Stimulated activated CD8-positive, alpha-beta memory T cell treated with anti-CD3 and anti-CD28 coated beads, Interleukin-4, amount 100 ng/mL, for 4 hours (primary cell): ENCODE data around the gene SEC14L3.
"Not testable (repeated sequence)": the region's sequence is repeated elsewhere in the genome, so short reads cannot be mapped to it uniquely, and the experiment has no call there.

Source experiments
- DNase-seq, 2 donors: peaks; one replicate each; pipeline ENCODE4 v3.0.0-alpha.2; 2020; ENCODE audit warnings: low read depth in 2 of 2, low spot score in 1 of 2

Gene SEC14L3

GRCh38 chr22:30486118-30486517 is 14.3 kb upstream of the SEC14L3 start:
- DNase-seq = no peak

- peak; percentile 47 to 61 for DNase-seq
These were observed 13.7 kb upstream of the SEC14L3 start for GRCh38 chr22:30485362-30485988.

GRCh38 chr22:30483169-30483568 is 11.4 kb upstream of the SEC14L3 start:
- no peak for DNase-seq

DNA sequence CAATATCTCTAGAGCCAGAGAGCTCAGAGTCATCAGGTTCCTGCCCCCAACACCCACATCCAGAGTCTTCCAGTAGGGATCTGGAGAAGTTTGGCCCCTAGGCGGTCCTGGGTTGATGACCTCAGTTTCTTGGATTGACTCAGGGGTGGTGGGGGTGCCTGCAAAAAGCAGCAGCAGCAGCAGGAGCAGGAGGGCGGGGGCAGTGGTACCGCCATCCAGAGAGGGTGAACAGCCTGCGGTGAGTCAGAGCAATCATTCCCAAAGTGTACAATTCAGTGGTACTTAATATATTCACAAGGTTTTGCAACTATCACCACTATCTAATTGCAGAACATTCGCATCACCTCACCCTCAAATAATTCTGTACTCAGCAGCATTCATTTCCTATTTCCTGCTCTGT is 9.9 kb upstream of the SEC14L3 start:
- DNase-seq = no peak

GRCh38 chr22:30479981-30480380 is 8.2 kb upstream of the SEC14L3 start:
- DNase-seq = no peak

DNA sequence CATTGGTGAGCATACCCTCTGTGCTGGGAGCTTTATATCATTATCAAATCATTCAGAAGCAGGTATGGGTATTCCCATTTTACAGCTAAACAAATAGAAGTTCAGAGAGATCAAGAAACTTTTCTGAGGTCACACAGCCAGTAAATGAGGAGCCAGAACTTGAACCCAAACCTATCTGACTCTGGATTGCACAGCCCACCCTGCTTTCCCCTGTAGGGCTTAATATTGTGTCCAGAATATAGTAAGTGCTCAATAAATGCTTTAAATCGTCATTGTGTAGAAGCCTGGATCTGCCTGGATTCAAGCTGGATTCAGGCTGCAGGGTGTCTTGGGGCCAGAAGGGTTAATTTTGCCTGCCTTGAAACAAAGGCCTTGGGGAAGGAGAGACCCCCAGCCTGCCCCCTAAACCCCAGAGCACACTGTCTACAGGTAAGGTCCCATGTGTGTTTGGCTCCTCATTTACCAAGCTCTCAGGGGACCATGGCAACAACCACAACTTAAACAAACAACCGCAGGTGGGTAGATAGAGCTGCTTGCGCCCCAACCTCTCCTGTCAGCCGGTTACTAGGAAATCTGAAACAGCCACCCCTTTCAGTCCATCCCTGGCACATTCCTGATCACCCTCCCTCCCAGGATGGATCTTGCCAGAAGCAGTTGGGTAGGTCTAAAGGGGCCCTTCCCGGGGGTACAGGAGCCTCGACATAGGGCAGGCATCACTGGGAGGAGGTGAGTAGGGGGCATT is 3.0 kb upstream of the SEC14L3 start:
- DNase-seq = no peak

DNA sequence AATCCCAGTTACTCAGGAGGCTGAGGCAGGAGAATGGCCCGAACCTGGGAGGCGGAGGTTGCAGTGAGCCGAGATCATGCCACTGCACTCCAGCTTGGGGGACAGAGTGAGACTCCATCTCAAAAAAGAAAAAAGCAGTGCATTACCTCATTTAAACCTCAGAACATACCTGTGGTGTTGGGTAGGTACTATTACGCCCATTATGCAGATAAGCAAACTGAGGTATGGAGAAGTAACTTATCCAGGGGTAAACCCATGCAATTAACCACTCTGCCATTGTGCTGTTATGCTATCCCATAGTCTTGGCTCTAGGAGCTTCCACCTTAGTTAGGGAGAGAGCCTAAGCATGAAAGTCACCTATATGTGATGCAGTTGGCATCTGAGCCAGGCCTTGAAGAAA is 2.3 kb upstream of the SEC14L3 start:
- DNase-seq = no peak

DNA sequence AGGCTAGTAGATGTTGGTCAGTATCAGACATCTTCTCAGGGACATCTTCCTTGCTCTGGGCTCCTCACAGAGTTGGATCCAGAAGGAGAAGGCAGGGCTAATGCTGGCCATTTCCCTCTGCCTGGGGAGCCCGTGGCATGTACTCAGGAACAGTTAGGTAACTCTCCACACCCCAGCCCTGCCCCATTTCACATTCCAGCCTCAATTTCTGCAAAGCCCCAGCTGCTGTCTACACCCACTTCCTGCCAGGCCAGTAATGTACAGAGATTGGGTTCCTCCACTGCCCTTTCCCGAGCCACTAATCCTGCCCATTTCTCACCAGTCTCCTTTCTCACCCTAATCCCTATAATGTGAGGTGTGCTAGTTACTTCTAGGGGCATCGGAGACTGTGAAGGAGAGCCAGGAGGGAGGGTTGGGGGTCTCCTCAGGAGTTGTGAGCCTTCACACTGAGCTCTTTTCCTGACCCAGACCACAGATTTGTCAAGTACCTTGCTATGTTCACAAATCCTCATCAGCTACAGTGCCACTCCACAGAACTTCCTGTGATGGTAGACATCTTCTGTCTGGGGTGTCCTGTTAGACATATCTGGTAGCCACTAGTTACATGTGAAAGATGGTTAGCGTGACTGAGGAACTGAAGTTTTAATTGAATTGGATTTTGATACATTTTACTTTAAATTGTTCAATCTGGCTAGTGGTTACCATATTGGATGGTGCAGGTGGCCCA is 1.3 kb upstream of the SEC14L3 start:
- no peak for DNase-seq

DNA sequence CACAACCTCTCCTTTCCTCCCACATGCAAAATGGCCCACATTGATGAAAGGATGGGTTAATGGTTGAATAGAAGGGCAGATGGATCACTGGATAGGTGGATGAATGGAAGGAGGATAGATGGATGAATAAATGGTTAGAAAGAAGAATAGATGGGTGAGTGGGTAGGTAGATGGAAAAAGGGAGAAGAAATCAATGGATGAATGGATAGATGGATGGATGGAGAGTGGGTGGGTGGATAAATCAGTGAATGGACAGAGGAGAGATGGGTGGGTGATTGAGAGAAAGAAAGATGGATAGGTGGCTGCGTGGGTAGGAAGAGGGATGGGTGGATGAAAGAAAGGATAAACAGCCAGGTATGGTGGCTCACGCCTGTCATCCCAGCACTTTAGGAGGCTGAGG is 1.2 kb downstream of the SEC14L3 start:
- no peak for DNase-seq

- DNase-seq = no peak
These were observed 2.7 kb downstream of the SEC14L3 start for GRCh38 chr22:30469165-30469564.

DNA sequence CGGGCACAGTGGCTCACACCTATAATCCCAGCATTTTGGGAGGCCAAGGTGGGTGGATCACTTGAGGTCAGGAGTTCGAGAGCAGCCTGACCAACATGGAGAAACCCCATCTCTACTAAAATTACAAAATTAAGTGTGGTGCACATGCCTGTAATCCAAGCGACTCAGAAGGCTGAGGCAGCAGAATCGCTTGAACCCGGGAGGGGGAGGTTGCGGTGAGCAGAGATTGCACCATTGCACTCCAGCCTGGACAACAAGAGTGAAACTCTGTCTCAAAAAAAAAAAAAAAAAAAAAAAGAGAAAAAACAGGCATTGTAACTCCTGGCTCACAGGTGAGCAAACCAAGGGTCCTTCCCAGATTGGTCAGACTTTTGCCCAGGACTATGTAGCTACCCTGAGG is 11.3 kb downstream of the SEC14L3 start:
- DNase-seq = not testable (repeated sequence)

GRCh38 chr22:30460147-30460546 is 11.7 kb downstream of the SEC14L3 start:
- no peak for DNase-seq

GRCh38 chr22:30459181-30460052 is 12.4 kb downstream of the SEC14L3 start:
- no peak for DNase-seq

- DNase-seq = no peak
These were observed 13.8 kb downstream of the SEC14L3 start for GRCh38 chr22:30457981-30458380.

- DNase-seq = no peak
These were observed 16.6 kb downstream of the SEC14L3 start for GRCh38 chr22:30455075-30455840.

- no peak for DNase-seq
These were observed 17.9 kb downstream of the SEC14L3 start for GRCh38 chr22:30453731-30454510.

DNA sequence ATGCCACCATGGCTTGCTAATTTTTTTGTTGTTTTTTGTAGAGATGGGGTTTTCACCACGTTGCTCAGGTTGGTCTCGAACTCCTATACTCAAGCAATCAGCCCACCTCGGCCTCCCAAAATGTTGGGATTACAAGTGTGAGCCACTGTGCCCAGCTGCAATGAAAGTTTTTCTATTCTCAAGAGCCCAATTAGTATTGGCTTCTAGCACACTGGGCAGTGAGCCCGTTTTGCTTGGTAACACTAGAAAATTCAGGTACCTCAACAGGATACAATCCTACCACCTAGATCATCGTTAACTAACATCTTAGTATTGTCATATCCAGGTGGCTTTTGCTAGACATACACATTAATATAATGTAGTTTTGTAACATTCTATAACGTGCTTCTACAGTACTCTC is 19.0 kb downstream of the SEC14L3 start:
- DNase-seq = no peak

DNA sequence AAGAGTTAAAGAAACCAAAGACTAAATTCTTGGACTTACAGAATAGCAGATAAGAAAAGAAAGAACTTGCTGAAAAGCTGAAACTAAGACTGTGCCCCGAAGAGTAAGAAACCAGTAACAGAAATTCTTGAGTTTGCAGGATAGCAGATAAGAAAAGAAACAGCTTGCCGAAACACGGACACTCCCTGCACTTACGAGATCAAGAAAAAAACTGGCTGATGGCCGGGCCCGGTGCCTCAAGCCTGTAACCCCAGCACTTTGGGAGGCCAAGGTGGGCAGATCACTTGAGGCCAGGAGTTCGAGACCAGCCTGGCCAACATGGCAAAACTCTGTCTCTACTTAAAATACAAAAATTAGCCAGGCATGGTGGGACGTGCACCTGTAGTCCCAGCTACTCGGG is 20.3 kb downstream of the SEC14L3 start:
- not testable (repeated sequence) for DNase-seq

DNA sequence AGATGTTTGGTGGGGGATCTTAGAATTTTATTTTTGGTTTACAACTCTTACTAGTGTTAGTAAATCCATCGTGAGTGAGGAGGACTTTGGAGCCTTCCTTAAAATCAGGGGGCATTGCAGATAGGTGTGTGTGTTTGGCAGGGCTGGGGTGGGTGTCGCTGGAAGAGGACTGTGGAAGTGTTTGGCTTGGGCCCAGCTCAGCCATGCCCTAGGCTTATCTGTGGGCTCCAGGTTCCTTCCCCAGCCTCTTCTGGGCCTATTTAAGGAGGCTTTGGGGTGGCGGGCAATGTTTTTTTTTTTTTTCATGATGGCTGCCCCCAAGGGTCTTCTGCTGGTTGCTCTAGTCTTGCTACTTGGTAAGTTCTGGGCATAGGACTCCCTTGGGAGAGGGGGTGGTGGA is 24.2 kb downstream of the SEC14L3 start:
- no peak for DNase-seq
